ENCODE measurements around the gene DUS4L. TPM values are rescaled to one million over a fixed set of nuclear protein-coding genes. Genes with fewer than 3 reads are reported as not detected.

Gene DUS4L
- total RNA-seq, 1 experiment from 2014 or later = 12.6 TPM

GRCh38 chr7:107570298-107570697 lies 6.5 kb downstream of the DUS4L start:
- CTCF ChIA-PET = no interaction called here
- Histone ChIP-seq H3K4me3 (ENCODE audit: low read depth, low read length, poor library complexity, severe bottlenecking) (no peak overlapping the region), H3K36me3 (ENCODE audit: insufficient read depth, low read length, poor library complexity, severe bottlenecking) (peaks cover 14% of the 10 kb centered on the region), H3K27ac (ENCODE audit: low read depth, low read length, poor library complexity, severe bottlenecking) (no peak overlapping the region), H3K9me3 (ENCODE audit: low read depth, low read length, poor library complexity, severe bottlenecking) (no peaks in the 10 kb centered on the region), H3K27me3 (replicated peaks; ENCODE audit: insufficient read depth, low read depth, low read length, poor library complexity) (no peaks in the 10 kb centered on the region), H3K4me1 (ENCODE audit: insufficient read depth, low read length, poor library complexity, severe bottlenecking) (no peaks in the 10 kb centered on the region)
- BruUV-seq (replicated peaks) = no TSS peak
- no peak for DNase-seq (ENCODE audit: low spot score)
- TF ChIP-seq EZH2 (IDR thresholded peaks at IDR 0.05; ENCODE audit: borderline replicate concordance, low read depth, low read length, poor library complexity, severe bottlenecking) (no peak), CTCF (conservative IDR thresholded peaks at IDR 0.05; ENCODE audit: low read depth, low read length) (no peak)
- POLR2A ChIA-PET (ENCODE audit: low non-redundant PET) = no interaction called here
- intact Hi-C loops (cut with micrococcal nuclease; ENCODE audit: unreplicated experiment) = no loop called here

- Histone ChIP-seq H3K27ac (ENCODE audit: low read depth, low read length, poor library complexity, severe bottlenecking) (no peak overlapping the region), H3K36me3 (ENCODE audit: insufficient read depth, low read length, poor library complexity, severe bottlenecking) (peaks cover 22% of the 10 kb centered on the region), H3K4me3 (ENCODE audit: low read depth, low read length, poor library complexity, severe bottlenecking) (no peak overlapping the region), H3K27me3 (replicated peaks; ENCODE audit: insufficient read depth, low read depth, low read length, poor library complexity) (no peaks in the 10 kb centered on the region), H3K4me1 (ENCODE audit: insufficient read depth, low read length, poor library complexity, severe bottlenecking) (no peaks in the 10 kb centered on the region), H3K9me3 (ENCODE audit: low read depth, low read length, poor library complexity, severe bottlenecking) (no peaks in the 10 kb centered on the region)
- TF ChIP-seq EZH2 (IDR thresholded peaks at IDR 0.05; ENCODE audit: borderline replicate concordance, low read depth, low read length, poor library complexity, severe bottlenecking) = no peak
- TF ChIP-seq CTCF (conservative IDR thresholded peaks at IDR 0.05; ENCODE audit: low read depth, low read length) = no peak
- POLR2A ChIA-PET (ENCODE audit: low non-redundant PET) = no interaction called here
- intact Hi-C loops (cut with micrococcal nuclease; ENCODE audit: unreplicated experiment) = no loop called here
- BruUV-seq (replicated peaks) = no TSS peak
- CTCF ChIA-PET = no interaction called here
- no peak for DNase-seq (ENCODE audit: low spot score)
Observed at GRCh38 chr7:107573537-107573936, 9.8 kb downstream of the DUS4L start.

GRCh38 chr7:107579554-107579884 lies 15.7 kb downstream of the DUS4L start:
- Histone ChIP-seq H3K9me3 (ENCODE audit: low read depth, low read length, poor library complexity, severe bottlenecking) (no peaks in the 10 kb centered on the region), H3K27ac (ENCODE audit: low read depth, low read length, poor library complexity, severe bottlenecking) (peak overlapping the region; percentile 84), H3K4me1 (ENCODE audit: insufficient read depth, low read length, poor library complexity, severe bottlenecking) (peaks cover 9% of the 10 kb centered on the region), H3K27me3 (replicated peaks; ENCODE audit: insufficient read depth, low read depth, low read length, poor library complexity) (no peaks in the 10 kb centered on the region), H3K4me3 (ENCODE audit: low read depth, low read length, poor library complexity, severe bottlenecking) (peak overlapping the region; percentile 69), H3K36me3 (ENCODE audit: insufficient read depth, low read length, poor library complexity, severe bottlenecking) (peaks cover 8% of the 10 kb centered on the region)
- CTCF ChIA-PET = no interaction called here
- POLR2A ChIA-PET (ENCODE audit: low non-redundant PET) = no interaction called here
- TSS peak; percentile 68 for BruUV-seq (replicated peaks)
- intact Hi-C loops (cut with micrococcal nuclease; ENCODE audit: unreplicated experiment) = no loop called here
- no peak for TF ChIP-seq EZH2 (IDR thresholded peaks at IDR 0.05; ENCODE audit: borderline replicate concordance, low read depth, low read length, poor library complexity, severe bottlenecking)
- no peak for TF ChIP-seq CTCF (conservative IDR thresholded peaks at IDR 0.05; ENCODE audit: low read depth, low read length)
- DNase-seq (ENCODE audit: low spot score) = no peak
